HS-5 (cell line): ENCODE data around the gene VWA1.
"Not testable (repeated sequence)": the region's sequence is repeated elsewhere in the genome, so short reads cannot be mapped to it uniquely, and the experiment has no call there.

Experiments used
- DNase-seq: peaks from one replicate; pipeline ENCODE4 v3.0.0-alpha.2; 2012; ENCODE audit warnings: low read depth

Gene VWA1

GRCh38 chr1:1424707-1425106, 10.8 kb upstream of the VWA1 start:
- DNase-seq: no peak

DNA sequence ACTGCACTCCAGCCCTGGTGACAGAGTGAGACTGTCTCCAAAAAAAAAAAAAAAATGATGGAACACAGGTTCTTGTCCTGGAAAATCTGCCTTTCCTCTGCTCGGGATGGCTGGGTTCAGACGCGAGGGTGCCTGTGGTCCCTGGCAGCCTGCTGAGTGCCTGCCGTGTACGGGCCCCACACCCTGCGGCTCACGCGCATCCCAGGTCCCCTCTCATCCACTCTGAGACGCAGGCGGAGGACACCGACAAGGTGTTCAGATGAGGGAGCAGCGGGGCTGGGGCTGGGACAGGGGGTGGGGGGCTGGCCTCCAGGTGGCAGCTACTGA, 10.1 kb upstream of the VWA1 start:
- no peak for DNase-seq

DNA sequence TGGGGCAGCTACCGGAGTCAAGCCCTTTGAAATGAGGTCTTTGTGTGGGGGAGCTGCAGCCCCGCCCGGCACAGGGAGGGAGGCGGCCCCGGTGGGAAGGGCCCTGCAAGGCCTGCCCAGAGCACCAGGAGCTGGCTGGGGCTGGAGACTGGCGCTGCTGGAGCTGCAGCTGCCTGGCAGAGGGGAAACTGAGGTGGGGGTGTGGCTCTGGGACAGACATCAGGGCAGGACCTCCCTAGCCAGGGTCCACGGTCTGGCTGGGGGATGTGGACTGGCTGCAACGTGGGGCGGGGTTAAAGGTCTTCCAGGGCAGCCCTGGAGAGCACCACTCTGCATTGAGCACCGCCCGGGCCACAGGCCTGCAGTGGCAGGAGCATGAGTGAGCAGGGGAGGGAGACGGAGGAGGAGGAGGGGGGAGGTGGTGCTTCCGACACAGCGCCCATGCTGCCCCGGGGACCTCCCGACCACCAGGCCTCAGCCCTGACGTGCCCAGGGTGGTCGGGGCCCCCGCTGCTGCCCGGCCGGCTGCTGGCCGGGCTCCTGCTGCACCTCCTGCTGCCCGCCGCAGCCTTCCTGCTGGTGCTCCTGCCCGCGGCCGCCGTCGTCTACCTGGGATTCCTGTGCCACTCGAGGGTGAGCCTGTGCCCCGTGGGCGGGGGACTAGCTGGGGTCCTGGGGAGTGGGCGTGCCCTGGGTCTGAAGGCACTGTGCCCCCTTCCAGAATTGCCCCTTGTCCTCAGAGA, 9.6 kb upstream of the VWA1 start:
- DNase-seq: no peak

DNA sequence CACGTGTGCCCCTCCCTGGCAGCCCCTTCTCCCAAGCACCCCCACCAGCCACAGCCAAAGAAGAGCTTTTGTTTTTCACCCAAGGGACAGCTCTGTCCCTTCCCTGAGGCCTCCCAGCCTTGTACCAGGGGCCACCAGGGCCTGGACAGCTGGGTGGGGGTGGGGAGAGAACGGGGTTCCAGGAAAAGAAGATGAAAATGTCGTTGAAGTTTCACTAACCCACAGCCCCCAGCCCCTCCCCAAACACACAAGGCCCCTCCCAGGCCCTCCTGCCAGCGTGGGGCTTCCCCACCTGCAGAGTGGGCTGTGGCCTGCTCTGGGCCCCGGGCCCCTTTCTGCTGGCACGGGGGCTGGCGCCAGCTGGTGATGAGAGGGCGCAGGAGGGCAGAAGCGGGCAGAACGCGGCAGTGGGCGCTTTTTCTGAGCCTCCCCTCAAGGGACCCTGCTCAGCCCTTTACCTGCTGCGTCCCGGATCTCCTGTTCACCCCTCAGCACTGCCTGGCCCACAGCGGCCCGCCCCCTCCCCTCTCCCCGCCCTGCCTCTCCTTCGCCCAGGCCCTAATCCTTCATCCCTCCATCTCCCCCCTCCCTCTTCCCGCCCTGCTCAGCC, 8.9 kb upstream of the VWA1 start:
- DNase-seq: no peak

- DNase-seq: no peak
These were observed 8.2 kb upstream of the VWA1 start for GRCh38 chr1:1427106-1427819.

DNA sequence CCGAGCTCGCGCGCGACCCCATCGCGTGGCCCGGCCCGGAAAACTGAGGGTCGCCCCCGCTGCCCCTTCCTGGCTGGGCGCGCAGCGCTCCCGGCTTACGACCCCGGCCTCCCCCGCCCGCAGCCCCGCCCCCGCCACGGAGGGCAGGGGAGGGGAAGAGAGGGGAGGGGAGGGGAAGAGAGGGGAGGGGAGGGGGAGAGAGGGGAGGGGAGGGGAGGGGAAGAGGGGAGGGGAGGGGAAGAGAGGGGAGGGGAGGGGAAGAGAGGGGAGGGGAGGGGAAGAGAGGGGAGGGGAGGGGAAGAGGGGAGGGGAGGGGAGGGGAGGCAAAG, 7.7 kb upstream of the VWA1 start:
- DNase-seq: no peak

DNA sequence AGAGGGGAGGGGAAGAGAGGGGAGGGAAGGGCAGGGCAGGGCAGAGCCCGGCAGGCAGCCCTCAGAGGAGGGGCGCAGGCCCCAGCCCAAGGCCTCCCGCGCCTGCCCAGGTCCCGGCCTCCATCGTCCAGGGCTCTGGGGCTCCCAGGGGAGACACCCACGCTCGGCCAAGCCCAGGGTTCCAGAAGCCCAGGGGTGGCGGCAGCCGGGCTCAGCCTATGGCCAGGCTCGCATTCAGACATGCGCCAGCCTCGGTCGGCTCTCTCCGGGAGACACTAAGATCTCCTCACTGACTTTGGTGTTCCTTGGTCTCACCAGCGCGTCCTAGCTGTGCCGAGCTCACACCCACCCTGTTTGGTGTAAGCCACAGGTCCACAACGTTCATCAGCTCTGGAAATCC, 7.3 kb upstream of the VWA1 start:
- no peak for DNase-seq

GRCh38 chr1:1428967-1429366, 6.5 kb upstream of the VWA1 start:
- DNase-seq: not testable (repeated sequence)

DNA sequence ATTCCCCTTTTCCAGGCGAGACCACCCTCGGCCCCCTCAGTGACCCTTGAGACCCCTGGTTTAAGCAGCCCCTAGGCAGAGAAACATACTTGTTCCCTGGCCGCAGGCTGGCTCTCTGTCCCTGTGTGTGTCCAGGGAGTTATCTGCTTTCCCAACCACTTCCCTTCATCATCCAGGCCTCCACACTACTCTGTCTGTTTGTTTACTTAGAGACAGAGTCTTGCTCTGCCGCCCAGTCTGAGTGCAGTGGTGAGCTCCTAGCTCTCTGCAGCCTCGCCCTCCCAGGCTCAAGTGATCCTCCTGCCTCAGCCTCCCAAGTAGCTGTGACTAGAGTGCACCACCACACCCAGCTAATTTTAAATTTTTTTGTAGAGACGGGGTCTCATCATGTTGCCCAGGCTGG, 5.8 kb upstream of the VWA1 start:
- no peak for DNase-seq

DNA sequence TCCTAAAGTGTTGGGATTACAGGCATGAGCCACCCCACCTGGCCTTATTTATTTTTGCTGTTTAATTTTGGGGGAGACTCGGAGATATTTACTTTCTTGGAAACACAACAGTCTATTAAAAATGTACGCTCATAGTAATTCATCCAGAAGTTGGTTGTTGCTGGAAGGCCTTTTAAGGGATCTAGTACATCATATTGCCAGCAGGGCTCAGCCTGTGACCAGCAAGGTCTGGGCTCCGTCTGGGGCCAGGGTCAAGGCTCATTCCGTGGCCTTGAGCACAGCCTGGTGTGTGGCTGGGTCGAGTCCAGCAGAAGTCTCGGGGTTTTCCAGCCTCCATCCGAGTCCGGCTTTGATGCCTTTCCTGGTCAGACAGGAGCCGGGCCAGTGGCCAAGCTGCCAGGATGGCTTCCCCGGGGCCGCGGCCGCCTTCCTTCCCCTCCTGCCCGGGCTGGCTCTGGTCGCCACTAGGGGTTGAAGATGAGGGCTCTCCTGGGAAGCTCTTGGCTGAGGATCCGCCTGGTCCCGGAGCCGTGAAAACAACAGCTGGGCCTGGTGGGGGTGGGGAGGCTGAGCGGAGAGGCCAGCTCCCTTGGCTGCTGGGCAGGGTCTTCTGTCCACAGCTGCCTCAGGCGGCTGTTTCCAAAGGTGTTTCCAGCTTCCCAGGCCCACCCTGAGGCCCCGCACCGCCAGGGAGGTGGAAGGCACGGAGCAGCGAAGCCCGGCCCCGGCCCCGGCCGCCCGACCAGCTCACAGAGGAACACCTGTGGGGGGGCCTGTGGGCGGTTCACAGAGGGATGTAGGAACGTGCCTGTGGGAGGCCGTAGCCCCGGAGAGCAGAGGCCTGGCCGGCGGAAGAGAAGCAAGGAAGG, 5.1 kb upstream of the VWA1 start:
- no peak for DNase-seq

DNA sequence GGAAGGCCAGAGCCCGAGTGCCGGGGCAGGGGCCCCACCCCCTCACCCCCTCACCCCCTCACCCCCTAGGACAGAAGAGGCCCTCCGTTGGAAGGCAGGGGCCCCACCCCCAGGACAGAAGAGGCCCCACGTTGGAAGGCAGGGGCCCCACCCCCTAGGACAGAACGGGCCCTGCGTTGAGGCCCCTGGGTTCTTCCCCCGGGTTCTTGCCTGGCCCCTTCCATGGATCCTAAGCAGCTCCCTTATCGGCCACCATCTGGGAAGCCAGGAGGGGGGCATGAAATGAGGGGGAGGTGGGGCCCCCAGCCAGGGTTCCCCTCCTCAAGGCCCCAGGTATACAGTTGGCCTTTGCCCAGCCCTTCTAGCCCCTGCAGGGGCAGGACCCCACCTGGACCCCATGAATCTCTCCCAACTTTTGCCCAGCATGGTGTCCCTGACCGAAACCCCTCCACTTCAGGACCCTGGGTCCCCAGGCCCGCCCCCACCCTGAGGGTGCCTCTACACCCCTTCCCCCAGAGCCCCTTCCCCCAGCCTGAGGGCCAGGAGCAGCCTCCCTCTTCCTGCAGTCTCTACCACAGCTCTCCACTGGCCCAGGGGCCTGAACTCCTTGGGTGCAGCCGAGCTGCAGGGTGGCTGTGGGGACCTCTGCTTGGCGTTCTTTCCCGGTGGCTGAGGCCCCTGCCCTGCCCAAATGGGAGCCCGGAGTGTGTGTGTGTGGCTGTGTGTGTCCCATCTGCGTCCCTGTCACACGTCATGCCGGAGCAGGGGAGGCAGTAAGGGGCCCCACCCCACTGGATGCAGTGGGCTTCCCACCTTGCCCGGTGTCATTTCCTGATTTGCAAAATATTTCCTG, 4.3 kb upstream of the VWA1 start:
- no peak for DNase-seq

DNA sequence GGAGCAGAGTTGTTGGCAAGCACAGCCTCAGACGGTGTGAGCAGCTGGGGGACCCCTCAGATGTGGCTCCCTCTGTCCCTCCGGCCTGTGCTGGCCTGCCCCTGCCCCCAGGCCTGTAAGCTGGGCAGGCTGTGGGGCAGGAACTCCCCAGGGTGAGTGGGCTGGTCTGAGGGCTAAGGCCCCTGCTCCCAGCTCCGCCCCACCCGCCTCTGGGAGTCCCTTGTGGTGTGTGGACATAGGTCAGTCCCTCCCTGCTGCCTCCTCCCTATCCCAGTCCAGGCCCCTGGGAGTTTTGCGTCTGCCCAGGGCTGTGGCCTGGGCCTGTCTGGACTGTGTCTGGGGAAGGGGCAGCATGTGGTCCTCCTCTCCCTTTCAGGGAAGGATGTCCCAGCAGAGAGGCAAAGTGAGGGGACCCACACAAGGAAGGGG, 3.6 kb upstream of the VWA1 start:
- no peak for DNase-seq

GRCh38 chr1:1432274-1432950, 3.1 kb upstream of the VWA1 start:
- no peak for DNase-seq

- no peak for DNase-seq
These were observed 2.3 kb upstream of the VWA1 start for GRCh38 chr1:1432951-1433803.

GRCh38 chr1:1433804-1434130, 1.7 kb upstream of the VWA1 start:
- DNase-seq: no peak

GRCh38 chr1:1434131-1434823, 1.2 kb upstream of the VWA1 start:
- DNase-seq: no peak

- no peak for DNase-seq
These were observed 725 bp upstream of the VWA1 start for GRCh38 chr1:1434824-1435105.

DNA sequence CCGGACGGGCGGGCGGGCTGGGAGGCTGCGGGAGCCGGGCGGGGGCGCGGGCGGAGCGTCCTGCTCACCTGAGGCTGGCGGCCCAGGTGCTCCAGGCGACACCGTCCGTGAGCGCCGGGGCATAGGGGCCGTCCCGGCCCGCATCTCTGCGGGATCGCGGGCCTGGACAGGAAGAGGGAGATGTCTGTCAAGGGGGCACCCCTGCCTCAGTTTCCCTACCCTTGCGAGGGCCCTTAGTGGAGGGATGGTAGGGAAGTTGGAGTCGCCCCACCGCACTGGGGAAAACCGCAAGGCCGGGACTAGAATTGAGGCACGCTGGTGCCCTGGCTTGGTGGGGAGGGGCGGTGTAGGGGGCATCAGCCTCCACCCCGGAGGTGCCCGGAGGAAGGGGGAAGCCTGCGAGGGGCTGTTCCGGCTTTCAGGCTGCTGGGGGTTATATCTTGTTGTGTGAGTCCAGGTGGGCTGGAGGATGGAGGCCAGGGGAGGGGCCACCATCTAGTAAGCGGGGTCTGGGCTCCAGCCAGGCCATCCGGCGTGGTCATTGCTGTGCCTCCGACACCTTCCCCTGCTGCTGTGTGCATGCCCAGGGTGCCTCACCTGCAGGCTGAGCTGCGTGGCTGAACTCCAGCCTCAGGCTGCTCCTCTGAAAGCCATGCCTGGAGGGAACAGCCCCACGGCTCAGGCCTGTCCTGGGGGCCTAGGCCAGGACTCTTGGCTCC, 580 bp downstream of the VWA1 start:
- no peak for DNase-seq

GRCh38 chr1:1436630-1437032, 1.1 kb downstream of the VWA1 start:
- no peak for DNase-seq
